ENCODE measurements around the gene ADAMTS14. TPM values are rescaled to one million over a fixed set of nuclear protein-coding genes. Genes with fewer than 3 reads are reported as not detected.

ADAMTS14 gene
- total RNA-seq, 1 experiment from 2014 or later, result 1.9 TPM

- Histone ChIP-seq H3K9me2 (ENCODE audit: insufficient read depth) (no peaks in the 10 kb centered on the region), H3K27me3 (ENCODE audit: insufficient read depth, low read depth) (no peaks in the 10 kb centered on the region), H3K27ac (no peak overlapping the region), H3K79me2 (ENCODE audit: low read depth) (no peaks in the 10 kb centered on the region), H3K36me3 (ENCODE audit: low read depth) (no peaks in the 10 kb centered on the region), H4K20me1 (ENCODE audit: insufficient read depth) (no peaks in the 10 kb centered on the region), H3K4me2 (no peak overlapping the region), H3F3A (ENCODE audit: insufficient read depth, low read depth) (no peaks in the 10 kb centered on the region), H2AFZ (no peak overlapping the region), H3K4me1 (replicated peaks; ENCODE audit: insufficient read depth) (no peaks in the 10 kb centered on the region), H3K9me3 (ENCODE audit: insufficient read depth, low read depth) (no peaks in the 10 kb centered on the region), H3K4me3 (no peak overlapping the region)
- intact Hi-C loops (cut with micrococcal nuclease; ENCODE audit: unreplicated experiment), result no loop called here
- no peak for DNase-seq
- CTCF ChIA-PET, result no interaction called here
- POLR2A ChIA-PET (ENCODE audit: unreplicated experiment), result no interaction called here
- TF ChIP-seq EZH2 (IDR thresholded peaks at IDR 0.05; ENCODE audit: low read depth) (no peak), CTCF (conservative IDR thresholded peaks at IDR 0.05) (no peak)
- BruUV-seq (replicated peaks), result no TSS peak
Measured at GRCh38 chr10:70753841-70754621, 81.7 kb downstream of the ADAMTS14 start.

GRCh38 chr10:70756700-70757360 is 84.5 kb downstream of the ADAMTS14 start:
- no peak overlapping the region for H3K4me2 ChIP-seq
- no peak for DNase-seq
- H3K36me3 ChIP-seq (ENCODE audit: low read depth), result no peaks in the 10 kb centered on the region
- no peak overlapping the region for H3K27ac ChIP-seq
- ChIA-PET CTCF (no interaction called here), POLR2A (ENCODE audit: unreplicated experiment) (no interaction called here)
- no TSS peak for BruUV-seq (replicated peaks)
- no peaks in the 10 kb centered on the region for H3K9me2 ChIP-seq (ENCODE audit: insufficient read depth)
- H2AFZ ChIP-seq, result no peak overlapping the region
- H3K9me3 ChIP-seq (ENCODE audit: insufficient read depth, low read depth), result no peaks in the 10 kb centered on the region
- no peak for TF ChIP-seq EZH2 (IDR thresholded peaks at IDR 0.05; ENCODE audit: low read depth)
- TF ChIP-seq CTCF (conservative IDR thresholded peaks at IDR 0.05), result no peak
- no peaks in the 10 kb centered on the region for H4K20me1 ChIP-seq (ENCODE audit: insufficient read depth)
- H3K79me2 ChIP-seq (ENCODE audit: low read depth), result no peaks in the 10 kb centered on the region
- peaks cover 10% of the 10 kb centered on the region for H3K4me1 ChIP-seq (replicated peaks; ENCODE audit: insufficient read depth)
- no peaks in the 10 kb centered on the region for H3K27me3 ChIP-seq (ENCODE audit: insufficient read depth, low read depth)
- H3K4me3 ChIP-seq, result no peak overlapping the region
- H3F3A ChIP-seq (ENCODE audit: insufficient read depth, low read depth), result no peaks in the 10 kb centered on the region
- intact Hi-C loops (cut with micrococcal nuclease; ENCODE audit: unreplicated experiment), result loop anchor here (5.0 kb wide), 1 partner anchor 85 kb away; the partner anchor contains the start of gene ADAMTS14

GRCh38 chr10:70757856-70758255 is 85.5 kb downstream of the ADAMTS14 start:
- H3K4me1 ChIP-seq (replicated peaks; ENCODE audit: insufficient read depth), result peaks cover 16% of the 10 kb centered on the region
- H3K27ac ChIP-seq, result no peak overlapping the region
- no peaks in the 10 kb centered on the region for H3K79me2 ChIP-seq (ENCODE audit: low read depth)
- no peaks in the 10 kb centered on the region for H4K20me1 ChIP-seq (ENCODE audit: insufficient read depth)
- no peak for TF ChIP-seq EZH2 (IDR thresholded peaks at IDR 0.05; ENCODE audit: low read depth)
- TF ChIP-seq CTCF (conservative IDR thresholded peaks at IDR 0.05), result no peak
- no peak overlapping the region for H3K4me2 ChIP-seq
- H2AFZ ChIP-seq, result no peak overlapping the region
- no peaks in the 10 kb centered on the region for H3F3A ChIP-seq (ENCODE audit: insufficient read depth, low read depth)
- H3K4me3 ChIP-seq, result no peak overlapping the region
- no peak for DNase-seq
- BruUV-seq (replicated peaks), result no TSS peak
- H3K36me3 ChIP-seq (ENCODE audit: low read depth), result no peaks in the 10 kb centered on the region
- H3K9me2 ChIP-seq (ENCODE audit: insufficient read depth), result no peaks in the 10 kb centered on the region
- ChIA-PET CTCF (no interaction called here), POLR2A (ENCODE audit: unreplicated experiment) (no interaction called here)
- H3K27me3 ChIP-seq (ENCODE audit: insufficient read depth, low read depth), result no peaks in the 10 kb centered on the region
- intact Hi-C loops (cut with micrococcal nuclease; ENCODE audit: unreplicated experiment), result loop anchor here (5.0 kb wide), 1 partner anchor 86 kb away; the partner anchor contains the start of gene ADAMTS14
- H3K9me3 ChIP-seq (ENCODE audit: insufficient read depth, low read depth), result no peaks in the 10 kb centered on the region
